GM12875 (cell line): ENCODE data around the gene MAP1LC3B2.

Experiments used
- H3K4me3 ChIP-seq: one replicate; pipeline ENCODE4 v1.5.1; 2011; ENCODE audit warnings: low read depth, low read length, control low read depth
- CTCF ChIP-seq: IDR thresholded peaks from 2 replicates; pipeline ENCODE4 v1.5.1; 2011; ENCODE audit warnings: low read depth, mild to moderate bottlenecking, control low read depth, inconsistent platforms, low read length, moderate library complexity, borderline replicate concordance; ENCODE audit not compliant: insufficient read depth

Gene MAP1LC3B2

DNA sequence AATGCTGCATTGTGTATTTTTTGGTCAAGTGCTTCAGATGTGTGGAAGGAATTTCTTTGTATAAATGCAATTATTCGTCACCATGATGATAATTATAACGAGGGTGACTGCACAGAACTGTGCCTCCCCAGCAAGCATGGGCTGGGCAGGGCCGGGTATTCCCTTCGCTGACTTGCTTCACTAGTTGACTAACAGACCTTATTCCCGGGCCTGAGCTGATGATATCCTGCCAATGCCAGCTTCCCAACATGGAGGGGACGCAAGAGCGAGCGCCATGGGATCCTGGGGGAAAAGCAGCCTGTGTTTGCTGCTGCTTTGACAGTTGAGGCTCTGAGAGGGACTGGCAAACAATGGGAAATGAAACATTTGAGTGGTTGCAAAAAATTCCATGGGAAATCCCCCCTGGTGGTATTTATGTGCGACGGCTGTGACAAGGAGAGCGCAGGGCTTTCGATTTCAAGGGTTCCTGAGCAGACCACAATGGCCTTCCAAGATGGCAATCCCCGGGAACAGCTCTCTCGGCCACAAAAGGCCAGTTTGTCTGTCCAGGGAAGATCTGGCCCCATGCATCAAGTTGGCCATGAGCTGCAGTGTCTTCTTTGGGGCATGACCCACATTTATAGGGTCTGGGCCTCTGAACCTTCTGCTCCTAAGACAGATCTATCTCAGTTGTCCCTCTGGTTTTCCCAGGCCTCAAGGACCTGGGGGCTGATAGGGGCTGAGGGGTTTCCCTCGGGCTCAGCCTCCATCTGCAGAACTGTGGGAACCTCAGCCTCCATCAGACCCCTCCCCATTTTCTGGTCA lies 21.9 kb upstream of the MAP1LC3B2 start:
- TF ChIP-seq CTCF, result no peak
- no peak overlapping the region for H3K4me3 ChIP-seq

DNA sequence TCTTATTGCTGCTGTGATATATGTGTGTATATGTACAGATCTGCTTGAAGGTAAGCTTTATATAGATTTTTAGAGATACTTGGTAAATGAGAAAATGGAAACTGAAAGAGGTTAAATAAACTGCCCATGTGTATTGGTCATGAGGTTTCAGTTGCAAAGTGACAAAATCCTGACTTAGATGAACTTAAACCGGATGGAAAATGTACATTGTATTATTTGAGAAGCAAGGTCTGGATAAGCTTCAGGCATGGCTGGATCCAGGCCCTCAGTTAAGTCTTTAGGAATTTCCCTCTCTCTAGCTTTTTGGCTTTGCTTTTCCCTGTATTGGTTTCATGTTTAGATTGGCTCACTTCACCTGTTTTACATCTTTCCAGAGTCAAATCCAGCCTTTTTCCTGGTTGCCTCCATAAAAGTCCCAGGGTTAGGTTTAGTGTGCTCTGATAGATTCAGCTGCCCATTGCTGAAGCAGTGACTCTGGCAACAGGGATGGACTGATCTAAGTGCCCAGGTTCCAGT lies 21.0 kb upstream of the MAP1LC3B2 start:
- no peak overlapping the region for H3K4me3 ChIP-seq
- no peak for TF ChIP-seq CTCF

DNA sequence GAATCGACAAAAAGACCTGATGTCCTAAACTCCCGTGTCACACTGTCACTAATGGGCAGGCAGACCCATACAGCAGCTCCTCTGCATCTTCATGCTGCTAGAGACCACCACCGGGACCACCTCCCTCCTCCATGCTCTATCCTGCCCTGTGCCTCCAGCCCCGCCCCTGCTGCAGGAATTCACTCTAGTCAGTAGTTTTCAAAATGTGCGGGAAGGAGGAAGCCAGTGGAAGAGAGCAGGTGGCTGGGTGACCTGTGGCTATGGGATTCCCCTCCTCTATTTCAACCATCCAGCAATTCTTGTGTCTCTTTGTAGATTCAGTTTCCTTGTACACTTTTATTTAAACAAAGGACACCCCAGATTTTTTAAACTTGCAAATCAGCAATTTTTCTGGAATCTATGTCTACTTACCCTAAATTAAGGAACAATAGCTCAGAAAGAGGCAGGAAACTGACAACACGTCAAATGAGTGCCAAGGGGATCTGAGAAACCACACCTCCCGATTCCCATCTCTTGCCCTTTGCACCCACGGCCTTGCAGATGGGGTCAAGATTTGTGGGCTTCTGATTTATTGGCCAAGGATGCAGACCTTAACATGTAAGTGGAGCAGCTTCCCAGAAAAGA lies 20.4 kb upstream of the MAP1LC3B2 start:
- no peak for TF ChIP-seq CTCF
- no peak overlapping the region for H3K4me3 ChIP-seq

GRCh38 chr12:116539361-116539771 lies 19.8 kb upstream of the MAP1LC3B2 start:
- no peak overlapping the region for H3K4me3 ChIP-seq
- no peak for TF ChIP-seq CTCF

DNA sequence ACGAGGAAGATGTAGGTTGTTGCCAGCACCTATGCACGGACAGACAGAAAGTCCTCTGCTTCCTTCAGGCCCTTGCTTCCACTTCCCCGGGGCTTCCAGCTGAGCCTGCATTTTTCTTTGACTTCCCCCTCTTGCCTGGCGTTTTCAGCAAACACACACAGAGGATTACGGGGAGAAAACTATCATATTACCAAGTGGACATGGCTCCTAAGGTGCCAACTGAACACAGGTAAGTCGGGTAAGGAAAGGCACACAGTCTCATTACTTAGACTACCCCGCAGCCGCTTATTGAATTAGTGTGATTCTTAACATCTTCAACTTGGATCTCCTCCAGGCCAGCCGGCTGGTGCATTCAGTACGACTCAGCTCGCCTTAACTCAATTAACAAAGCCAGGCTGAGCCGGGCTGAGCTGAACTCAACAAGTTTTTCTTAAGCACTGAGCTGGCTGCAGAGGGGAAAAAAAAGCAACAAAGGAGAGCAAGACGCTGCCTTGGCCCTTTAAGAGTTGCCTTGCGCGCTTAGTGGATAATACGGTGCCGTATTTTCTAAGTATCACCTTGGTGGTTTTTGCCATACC lies 19.2 kb upstream of the MAP1LC3B2 start:
- no peak overlapping the region for H3K4me3 ChIP-seq

DNA sequence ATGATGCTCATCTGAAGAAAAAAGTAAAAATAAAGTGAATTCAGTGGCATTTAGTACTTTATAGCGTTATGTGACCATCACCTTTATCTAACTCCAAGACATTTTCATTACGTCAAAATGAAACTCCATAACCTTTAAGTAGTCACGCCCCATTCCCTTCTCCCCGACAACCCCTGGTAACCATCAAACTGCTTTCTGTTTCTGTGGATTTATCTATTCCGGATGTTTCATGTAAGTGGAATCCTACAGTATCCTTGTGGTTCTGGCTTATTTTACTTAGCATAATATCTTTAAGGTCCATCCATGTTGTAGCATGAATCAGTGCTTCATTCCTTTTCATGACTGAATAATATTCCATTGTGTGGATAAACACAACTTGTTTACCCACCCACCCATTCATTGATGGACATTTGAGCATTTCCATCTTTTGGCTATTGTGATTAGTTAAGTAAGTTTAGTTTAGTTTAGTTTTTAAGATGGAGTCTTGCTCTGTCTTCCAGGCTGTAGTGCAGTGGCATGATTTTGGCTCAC lies 18.5 kb upstream of the MAP1LC3B2 start:
- TF ChIP-seq CTCF, result no peak
- no peak overlapping the region for H3K4me3 ChIP-seq

More for the DNA sequence above, 19.2 kb upstream of the MAP1LC3B2 start:
- TF ChIP-seq CTCF, result no peak
